ENCODE data around the gene AHNAK2. TPM values are rescaled to one million over a fixed set of nuclear protein-coding genes. Genes with fewer than 3 reads are reported as not detected.

The AHNAK2 gene
- total and polyA plus RNA-seq, 2 donors: 0.42 to 3.8 TPM

DNA sequence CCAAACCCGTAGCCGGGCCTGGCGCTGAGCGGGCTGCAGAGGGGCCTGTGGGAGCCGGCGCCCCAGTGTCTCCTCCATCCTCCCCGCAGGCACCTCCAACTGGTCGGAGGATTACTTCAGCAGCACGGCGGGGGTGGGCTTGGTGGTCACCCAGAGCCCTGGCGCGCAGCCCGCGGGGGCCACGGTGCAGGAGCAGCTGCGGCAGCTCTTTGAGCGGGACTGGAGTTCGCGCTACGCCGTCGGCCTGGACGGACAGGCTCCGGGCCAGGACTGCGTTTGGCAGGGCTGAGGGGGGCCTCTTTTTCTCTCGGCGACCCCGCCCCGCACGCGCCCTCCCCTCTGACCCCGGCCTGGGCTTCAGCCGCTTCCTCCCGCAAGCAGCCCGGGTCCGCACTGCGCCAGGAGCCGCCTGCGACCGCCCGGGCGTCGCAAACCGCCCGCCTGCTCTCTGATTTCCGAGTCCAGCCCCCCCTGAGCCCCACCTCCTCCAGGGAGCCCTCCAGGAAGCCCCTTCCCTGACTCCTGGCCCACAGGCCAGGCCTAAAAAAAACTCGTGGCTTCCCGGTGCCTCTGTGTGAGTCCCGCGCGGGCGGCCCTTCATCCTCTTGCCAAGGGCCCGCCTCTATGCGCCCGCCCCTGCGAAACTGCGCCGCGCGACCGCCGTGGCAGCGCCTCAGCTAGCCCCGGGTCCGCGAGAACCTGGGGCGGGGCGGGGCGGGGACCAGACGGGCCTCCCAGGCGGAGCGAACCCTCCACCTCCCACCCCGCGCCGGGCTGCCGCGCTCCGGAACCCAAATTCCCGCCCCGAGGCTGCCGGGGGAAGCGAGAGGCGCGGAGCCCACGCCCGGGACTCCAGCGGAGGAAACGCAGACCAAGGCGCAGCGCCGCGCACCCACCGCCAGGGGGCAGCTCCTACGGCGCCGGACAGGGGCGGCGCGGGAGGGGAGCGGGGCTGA is 45.2 kb downstream of the AHNAK2 start:
- H3K27me3 ChIP-seq (ENCODE audit: control insufficient read depth in 2 of 2, insufficient read depth in 1 of 2, low read length in 1 of 2): peaks cover 0 to 56% of the 10 kb centered on the region in 2 donors
- WGBS: 33% methylated on average over 100 of the region's 100 CpGs
- peak; percentile 23 to 84 (median 71) for DNase-seq (ENCODE audit: low read depth in 6 of 9, low spot score in 9 of 9)
- H3K9me3 ChIP-seq (ENCODE audit: control insufficient read depth in 2 of 2, insufficient read depth in 1 of 2, low read length in 1 of 2): no peaks in the 10 kb centered on the region
- no peaks in the 10 kb centered on the region for H3K36me3 ChIP-seq (ENCODE audit: control insufficient read depth in 2 of 2, insufficient read depth in 2 of 2, low read length in 1 of 2)
- peaks cover 0 to 2% of the 10 kb centered on the region in 2 donors for H3K4me1 ChIP-seq (ENCODE audit: control insufficient read depth in 2 of 2, insufficient read depth in 2 of 2, low read length in 2 of 2)
- H3K4me3 ChIP-seq (ENCODE audit: low read length in 2 of 2): peak overlapping the region; percentile 30 to 49
- no peak overlapping the region for H3K27ac ChIP-seq (ENCODE audit: low read depth in 1 of 2, low read length in 1 of 2)

GRCh38 chr14:104931771-104932675 is 46.2 kb downstream of the AHNAK2 start:
- no peaks in the 10 kb centered on the region for H3K36me3 ChIP-seq (ENCODE audit: control insufficient read depth in 2 of 2, insufficient read depth in 2 of 2, low read length in 1 of 2)
- H3K4me3 ChIP-seq (ENCODE audit: low read length in 2 of 2): no peak overlapping the region
- 92% methylated on average over 64 of the region's 64 CpGs for WGBS
- H3K9me3 ChIP-seq (ENCODE audit: control insufficient read depth in 2 of 2, insufficient read depth in 1 of 2, low read length in 1 of 2): no peaks in the 10 kb centered on the region
- no peak overlapping the region for H3K27ac ChIP-seq (ENCODE audit: low read depth in 1 of 2, low read length in 1 of 2)
- DNase-seq (ENCODE audit: low read depth in 6 of 9, low spot score in 9 of 9): no peak
- peaks cover 0 to 50% of the 10 kb centered on the region in 2 donors for H3K27me3 ChIP-seq (ENCODE audit: control insufficient read depth in 2 of 2, insufficient read depth in 1 of 2, low read length in 1 of 2)
- H3K4me1 ChIP-seq (ENCODE audit: control insufficient read depth in 2 of 2, insufficient read depth in 2 of 2, low read length in 2 of 2): peaks cover 0 to 2% of the 10 kb centered on the region in 2 donors

DNA sequence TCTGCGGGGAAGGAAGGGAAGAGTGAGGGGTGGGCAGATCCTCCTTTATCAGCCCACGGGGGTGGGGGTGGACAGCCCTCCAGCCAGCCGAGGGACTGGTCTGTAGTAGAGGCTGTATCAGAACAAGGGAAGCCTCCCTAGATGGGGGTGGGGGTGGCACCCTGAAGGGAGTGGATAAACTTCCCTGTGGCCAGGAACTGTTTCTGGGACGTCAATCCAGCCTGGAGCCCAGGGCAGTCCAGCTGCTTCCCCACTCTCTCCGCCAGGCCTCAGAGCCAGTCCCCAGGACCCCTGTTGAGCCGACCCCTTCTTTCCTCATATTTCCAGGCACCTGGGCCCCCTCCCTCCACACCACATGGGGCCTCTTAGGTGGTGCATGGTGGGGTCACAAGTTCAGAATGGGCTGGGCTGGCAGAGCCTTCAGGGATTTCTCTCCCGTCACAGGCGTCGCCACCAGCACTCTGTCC is 46.8 kb downstream of the AHNAK2 start:
- peaks cover 0 to 44% of the 10 kb centered on the region in 2 donors for H3K27me3 ChIP-seq (ENCODE audit: control insufficient read depth in 2 of 2, insufficient read depth in 1 of 2, low read length in 1 of 2)
- WGBS: 95% methylated on average over 9 of the region's 9 CpGs

DNA sequence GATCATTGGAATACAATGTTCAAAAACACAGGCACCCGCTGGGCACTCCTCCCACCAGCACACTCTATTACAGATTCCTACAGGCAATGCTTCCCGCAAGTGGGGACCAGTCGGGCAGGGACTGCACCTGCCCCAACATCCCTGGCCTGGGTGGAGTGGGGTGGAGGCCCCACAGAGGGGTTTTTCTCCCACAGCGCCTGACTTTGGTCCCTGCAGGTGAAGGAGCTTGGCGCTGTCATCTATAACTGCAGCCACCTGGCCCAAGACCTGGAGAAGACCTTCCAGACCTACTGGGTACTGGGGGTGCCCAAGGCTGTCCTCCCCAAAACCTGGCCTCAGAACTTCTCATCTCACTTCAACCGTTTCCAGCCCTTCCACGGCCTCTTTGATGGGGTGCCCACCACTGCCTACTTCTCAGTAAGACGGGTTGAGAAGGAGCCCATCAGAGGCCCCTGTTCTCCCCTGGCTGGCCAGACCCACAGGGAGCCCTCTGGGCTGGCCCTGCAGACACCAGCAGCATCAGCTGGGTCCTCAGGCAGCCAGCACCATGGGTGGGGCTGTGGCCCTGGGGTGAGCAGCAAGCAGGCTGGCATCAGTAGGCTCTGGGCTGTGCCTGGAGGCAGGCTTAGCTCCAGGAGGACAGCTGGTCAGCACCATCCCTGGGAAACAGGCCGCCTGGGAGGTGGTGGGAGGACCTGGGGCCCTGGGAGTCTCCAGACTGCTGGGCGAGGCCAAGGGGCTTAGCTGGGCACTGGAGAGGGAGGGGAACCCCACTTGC is 47.5 kb downstream of the AHNAK2 start:
- Histone ChIP-seq H3K27me3 (ENCODE audit: control insufficient read depth in 2 of 2, insufficient read depth in 1 of 2, low read length in 1 of 2) (peaks cover 0 to 38% of the 10 kb centered on the region in 2 donors), H3K36me3 (ENCODE audit: control insufficient read depth in 2 of 2, insufficient read depth in 2 of 2, low read length in 1 of 2) (no peaks in the 10 kb centered on the region), H3K4me1 (ENCODE audit: control insufficient read depth in 2 of 2, insufficient read depth in 2 of 2, low read length in 2 of 2) (peaks cover 0 to 12% of the 10 kb centered on the region in 2 donors), H3K9me3 (ENCODE audit: control insufficient read depth in 2 of 2, insufficient read depth in 1 of 2, low read length in 1 of 2) (no peaks in the 10 kb centered on the region), H3K4me3 (ENCODE audit: low read length in 2 of 2) (no peak overlapping the region), H3K27ac (ENCODE audit: low read depth in 1 of 2, low read length in 1 of 2) (no peak overlapping the region)
- no peak for DNase-seq (ENCODE audit: low read depth in 6 of 9, low spot score in 9 of 9)
- WGBS: 96% methylated on average over 10 of the region's 10 CpGs

More for the DNA sequence above, 46.8 kb downstream of the AHNAK2 start:
- H3K4me3 ChIP-seq (ENCODE audit: low read length in 2 of 2): no peak overlapping the region
- H3K4me1 ChIP-seq (ENCODE audit: control insufficient read depth in 2 of 2, insufficient read depth in 2 of 2, low read length in 2 of 2): peaks cover 0 to 8% of the 10 kb centered on the region in 2 donors
- DNase-seq (ENCODE audit: low read depth in 6 of 9, low spot score in 9 of 9): no peak
- no peaks in the 10 kb centered on the region for H3K9me3 ChIP-seq (ENCODE audit: control insufficient read depth in 2 of 2, insufficient read depth in 1 of 2, low read length in 1 of 2)
- H3K27ac ChIP-seq (ENCODE audit: low read depth in 1 of 2, low read length in 1 of 2): no peak overlapping the region
- no peaks in the 10 kb centered on the region for H3K36me3 ChIP-seq (ENCODE audit: control insufficient read depth in 2 of 2, insufficient read depth in 2 of 2, low read length in 1 of 2)

DNA sequence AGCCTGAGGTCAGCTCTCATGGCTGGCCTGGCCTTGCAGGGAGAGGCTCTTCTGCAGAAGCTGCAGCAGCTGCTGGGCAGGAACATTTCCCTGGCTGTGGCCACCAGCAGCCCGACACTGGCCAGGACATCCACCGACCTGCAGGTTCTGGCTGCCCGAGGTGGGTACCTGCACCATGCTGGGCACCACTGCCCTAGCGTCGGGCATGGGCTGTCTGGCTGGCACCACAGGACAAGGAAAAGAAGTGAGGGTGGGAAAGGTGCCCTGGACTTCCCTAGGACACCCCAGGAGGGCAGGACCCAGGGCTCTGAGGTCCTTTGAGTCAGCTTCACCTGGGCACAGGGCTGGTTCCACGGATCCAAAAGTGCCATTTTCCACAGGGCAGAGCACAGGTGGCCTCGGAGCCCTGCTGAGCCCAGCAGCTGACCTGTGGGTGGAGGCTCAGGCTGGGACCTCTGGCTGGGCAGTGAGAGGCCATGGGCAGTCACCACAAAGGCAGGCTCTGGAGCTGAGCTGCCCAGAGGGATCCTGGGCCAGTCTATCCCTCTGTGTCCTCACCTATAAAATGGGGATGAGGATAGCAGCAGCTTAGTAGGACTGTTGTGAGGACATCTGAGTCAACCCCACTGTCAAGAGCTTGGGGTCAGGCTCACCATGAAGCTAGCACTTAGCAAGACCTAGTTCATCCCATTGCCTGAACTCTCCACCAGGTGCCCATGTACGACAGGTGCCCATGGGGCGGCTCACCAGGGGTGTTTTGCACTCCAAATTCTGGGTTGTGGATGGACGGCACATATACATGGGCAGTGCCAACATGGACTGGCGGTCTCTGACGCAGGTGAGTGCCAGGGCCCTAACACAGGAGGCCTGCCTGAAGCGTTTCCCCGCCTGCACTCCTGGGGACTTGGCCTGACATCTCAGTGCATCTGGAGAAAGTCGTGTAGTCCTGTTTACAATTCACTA is 48.6 kb downstream of the AHNAK2 start:
- Histone ChIP-seq H3K27me3 (ENCODE audit: control insufficient read depth in 2 of 2, insufficient read depth in 1 of 2, low read length in 1 of 2) (peaks cover 0 to 27% of the 10 kb centered on the region in 2 donors), H3K9me3 (ENCODE audit: control insufficient read depth in 2 of 2, insufficient read depth in 1 of 2, low read length in 1 of 2) (no peaks in the 10 kb centered on the region), H3K27ac (ENCODE audit: low read depth in 1 of 2, low read length in 1 of 2) (no peak overlapping the region), H3K36me3 (ENCODE audit: control insufficient read depth in 2 of 2, insufficient read depth in 2 of 2, low read length in 1 of 2) (no peaks in the 10 kb centered on the region), H3K4me3 (ENCODE audit: low read length in 2 of 2) (no peak overlapping the region), H3K4me1 (ENCODE audit: control insufficient read depth in 2 of 2, insufficient read depth in 2 of 2, low read length in 2 of 2) (peaks cover 0 to 22% of the 10 kb centered on the region in 2 donors)
- 96% methylated on average over 15 of the region's 15 CpGs for WGBS
- DNase-seq (ENCODE audit: low read depth in 6 of 9, low spot score in 9 of 9): no peak

- no peak overlapping the region for H3K27ac ChIP-seq (ENCODE audit: low read depth in 1 of 2, low read length in 1 of 2)
- H3K4me3 ChIP-seq (ENCODE audit: low read length in 2 of 2): no peak overlapping the region
- peaks cover 0 to 9% of the 10 kb centered on the region in 2 donors for H3K9me3 ChIP-seq (ENCODE audit: control insufficient read depth in 2 of 2, insufficient read depth in 1 of 2, low read length in 1 of 2)
- H3K36me3 ChIP-seq (ENCODE audit: control insufficient read depth in 2 of 2, insufficient read depth in 2 of 2, low read length in 1 of 2): no peaks in the 10 kb centered on the region
- DNase-seq (ENCODE audit: low read depth in 6 of 9, low spot score in 9 of 9): no peak
- peaks cover 0 to 21% of the 10 kb centered on the region in 2 donors for H3K27me3 ChIP-seq (ENCODE audit: control insufficient read depth in 2 of 2, insufficient read depth in 1 of 2, low read length in 1 of 2)
- WGBS: 95% methylated on average over 17 of the region's 17 CpGs
- peaks cover 0 to 25% of the 10 kb centered on the region in 2 donors for H3K4me1 ChIP-seq (ENCODE audit: control insufficient read depth in 2 of 2, insufficient read depth in 2 of 2, low read length in 2 of 2)
Measured at GRCh38 chr14:104928391-104929133, 49.6 kb downstream of the AHNAK2 start.

DNA sequence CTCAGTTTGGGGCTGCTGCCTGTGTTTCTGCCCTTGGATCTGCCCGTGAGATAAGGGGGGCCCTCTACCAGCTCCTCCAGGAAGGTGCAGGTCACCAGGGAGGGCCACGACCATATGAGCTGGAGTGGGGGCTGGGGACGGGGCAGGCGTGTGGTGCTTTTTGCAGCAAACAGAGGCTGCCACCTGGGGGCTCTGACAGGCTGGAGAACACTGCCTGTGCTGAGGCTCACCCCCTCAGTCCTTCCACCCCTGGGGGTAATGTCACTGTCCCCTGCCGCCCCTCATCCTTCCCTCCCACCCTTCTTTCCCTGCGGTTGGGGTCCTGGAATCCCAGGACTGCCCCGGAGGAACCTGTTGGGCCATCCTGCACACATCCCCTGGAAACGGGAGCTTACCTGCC is 50.3 kb downstream of the AHNAK2 start:
- WGBS: 87% methylated on average over 8 of the region's 8 CpGs
- no peaks in the 10 kb centered on the region for H3K36me3 ChIP-seq (ENCODE audit: control insufficient read depth in 2 of 2, insufficient read depth in 2 of 2, low read length in 1 of 2)
- peaks cover 0 to 23% of the 10 kb centered on the region in 2 donors for H3K4me1 ChIP-seq (ENCODE audit: control insufficient read depth in 2 of 2, insufficient read depth in 2 of 2, low read length in 2 of 2)
- H3K27me3 ChIP-seq (ENCODE audit: control insufficient read depth in 2 of 2, insufficient read depth in 1 of 2, low read length in 1 of 2): peaks cover 0 to 17% of the 10 kb centered on the region in 2 donors
- no peak for DNase-seq (ENCODE audit: low read depth in 6 of 9, low spot score in 9 of 9)
- H3K27ac ChIP-seq (ENCODE audit: low read depth in 1 of 2, low read length in 1 of 2): no peak overlapping the region
- peaks cover 0 to 9% of the 10 kb centered on the region in 2 donors for H3K9me3 ChIP-seq (ENCODE audit: control insufficient read depth in 2 of 2, insufficient read depth in 1 of 2, low read length in 1 of 2)
- H3K4me3 ChIP-seq (ENCODE audit: low read length in 2 of 2): no peak overlapping the region

Data from thymus (tissue), 11 donors.